Stimulated activated CD4-positive, alpha-beta T cell treated with anti-CD3 and anti-CD28 coated beads, Interleukin-4, amount 100 ng/mL, for 24 hours (primary cell): ENCODE measurements around the gene TCHP.
"Not testable (repeated sequence)": the region's sequence is repeated elsewhere in the genome, so short reads cannot be mapped to it uniquely, and the experiment has no call there.

Experiments
- DNase-seq: peaks from one replicate; pipeline ENCODE4 v3.0.0-alpha.2; 2020

The TCHP gene, protein sequence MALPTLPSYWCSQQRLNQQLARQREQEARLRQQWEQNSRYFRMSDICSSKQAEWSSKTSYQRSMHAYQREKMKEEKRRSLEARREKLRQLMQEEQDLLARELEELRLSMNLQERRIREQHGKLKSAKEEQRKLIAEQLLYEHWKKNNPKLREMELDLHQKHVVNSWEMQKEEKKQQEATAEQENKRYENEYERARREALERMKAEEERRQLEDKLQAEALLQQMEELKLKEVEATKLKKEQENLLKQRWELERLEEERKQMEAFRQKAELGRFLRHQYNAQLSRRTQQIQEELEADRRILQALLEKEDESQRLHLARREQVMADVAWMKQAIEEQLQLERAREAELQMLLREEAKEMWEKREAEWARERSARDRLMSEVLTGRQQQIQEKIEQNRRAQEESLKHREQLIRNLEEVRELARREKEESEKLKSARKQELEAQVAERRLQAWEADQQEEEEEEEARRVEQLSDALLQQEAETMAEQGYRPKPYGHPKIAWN

DNA sequence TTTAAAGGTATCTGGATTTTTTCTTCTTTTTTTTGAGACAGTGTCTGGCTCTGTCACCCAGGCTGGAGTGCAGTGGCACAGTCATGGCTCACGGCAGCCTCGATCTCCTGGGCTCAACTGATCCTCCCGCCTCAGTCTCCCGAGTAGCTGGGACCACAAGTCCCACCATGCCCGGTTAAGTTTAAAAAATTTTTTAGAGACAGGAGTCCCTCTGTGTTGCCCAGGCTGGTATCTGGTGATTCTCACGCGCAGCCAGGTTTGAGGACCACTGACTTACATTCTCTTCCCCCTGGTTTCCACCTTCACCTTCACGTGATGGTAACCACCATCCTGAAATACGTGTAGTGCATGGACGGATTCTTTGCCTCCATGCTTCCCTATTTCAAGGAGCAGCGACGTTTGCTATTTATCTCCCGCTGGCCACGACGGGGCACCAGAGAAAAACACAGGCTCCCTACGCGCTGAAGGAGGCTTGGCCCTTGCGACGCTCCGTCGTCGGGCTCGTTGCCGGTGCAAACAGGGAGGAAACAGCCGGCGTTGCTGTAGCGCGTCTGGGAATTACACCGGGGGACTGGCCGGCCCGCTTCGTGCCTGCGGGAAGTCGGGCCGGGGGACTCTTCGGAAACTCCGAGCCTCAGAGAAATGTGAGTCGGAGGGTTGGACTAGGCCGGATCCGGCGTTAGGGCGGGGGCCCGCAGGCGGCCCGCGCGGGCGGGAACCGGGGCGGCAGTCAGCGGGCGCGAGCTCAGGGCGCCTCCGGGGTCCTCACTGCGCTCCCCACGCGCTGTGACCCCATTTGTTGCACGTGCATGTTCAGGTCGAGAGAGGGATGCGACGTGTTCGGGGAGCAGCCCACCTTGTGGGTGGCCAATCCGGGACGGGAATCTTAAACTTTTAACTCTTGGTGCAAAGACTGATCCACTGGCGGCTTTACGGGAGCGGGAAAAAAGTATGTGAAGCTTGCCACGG, at the start of gene TCHP:
TCHP (plus strand) TSS at position 492 of the 969 bp plus-strand sequence. CDS start 2,753 bp downstream, outside the sequence.
- peak; percentile 75 for DNase-seq

DNA sequence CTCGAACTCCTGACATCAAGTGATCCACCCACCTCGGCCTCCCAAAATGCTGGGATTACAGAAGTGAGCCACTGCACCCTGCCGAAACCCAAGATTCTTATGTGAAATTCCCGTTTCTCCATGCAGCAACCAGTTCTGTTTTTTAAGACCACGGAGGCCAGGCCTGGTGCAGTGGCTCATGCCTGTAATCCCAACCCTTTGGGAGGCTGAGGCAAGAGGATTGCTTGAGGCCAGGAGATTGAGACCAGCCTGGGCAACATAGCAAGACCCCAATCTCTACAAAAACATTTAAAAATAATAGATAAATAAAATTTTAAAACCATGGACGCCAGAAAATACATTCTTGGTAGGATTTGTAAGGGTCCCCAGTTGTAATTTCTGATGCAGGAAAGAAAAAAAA, 49.6 kb upstream of the TCHP start:
- not testable (repeated sequence) for DNase-seq

DNA sequence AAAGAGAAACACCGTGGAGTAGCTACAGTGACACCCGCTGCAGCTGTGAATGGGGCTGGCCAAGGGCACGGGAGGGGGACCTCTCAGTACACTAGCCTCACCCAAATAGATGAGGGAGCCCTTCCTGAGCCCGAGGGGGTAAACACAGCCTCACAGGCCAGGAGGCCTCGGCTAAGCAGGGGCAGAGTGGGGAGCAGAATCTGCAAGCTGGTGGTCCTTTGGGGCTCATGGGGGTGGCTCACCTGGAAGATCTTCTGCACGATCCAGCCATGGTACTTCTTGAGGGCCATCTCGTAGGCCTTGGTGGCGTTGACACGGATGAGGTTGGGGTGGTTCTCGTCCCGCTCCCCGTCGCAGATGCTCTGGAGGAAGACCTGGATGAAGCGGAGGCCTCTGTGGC, 44.7 kb upstream of the TCHP start:
- DNase-seq, result no peak

DNA sequence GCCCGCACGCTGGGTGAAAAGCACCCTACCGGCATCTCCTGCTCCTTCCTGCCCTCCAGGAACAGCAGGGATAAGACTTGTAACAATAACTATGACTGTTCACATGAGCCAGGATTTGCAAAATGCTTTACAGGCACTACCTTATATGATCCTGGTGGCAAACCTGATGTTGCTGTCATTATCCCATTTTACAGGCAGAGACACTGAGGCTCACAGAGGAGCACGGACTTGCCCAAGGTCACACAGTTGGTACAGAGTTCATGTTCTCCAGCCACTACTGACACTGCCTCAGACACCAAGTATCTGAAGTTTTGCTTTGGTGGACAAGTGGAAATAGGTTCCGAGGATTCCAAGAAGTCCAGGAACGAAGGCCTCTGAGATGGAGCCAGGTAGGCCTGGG, 42.4 kb upstream of the TCHP start:
- no peak for DNase-seq

DNA sequence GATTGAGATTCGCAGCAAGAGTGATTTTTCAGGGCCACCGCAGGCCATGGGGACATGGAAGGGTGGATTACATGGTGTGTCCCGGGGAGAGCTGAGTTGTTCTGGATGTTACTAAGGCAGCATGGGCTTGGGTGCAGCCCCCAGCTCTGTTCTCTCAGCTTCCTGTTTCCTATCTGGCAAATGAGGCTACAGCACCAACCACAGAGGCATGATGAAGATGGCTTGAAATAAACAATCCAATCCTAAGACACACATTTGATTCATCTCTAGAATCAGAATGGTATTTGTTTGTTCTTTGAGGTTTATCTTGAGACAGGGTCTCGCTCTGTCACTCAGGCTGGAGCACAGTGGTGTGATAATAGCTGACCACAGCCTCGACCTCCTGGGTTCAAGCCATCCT, 41.3 kb upstream of the TCHP start:
- DNase-seq, result no peak

DNA sequence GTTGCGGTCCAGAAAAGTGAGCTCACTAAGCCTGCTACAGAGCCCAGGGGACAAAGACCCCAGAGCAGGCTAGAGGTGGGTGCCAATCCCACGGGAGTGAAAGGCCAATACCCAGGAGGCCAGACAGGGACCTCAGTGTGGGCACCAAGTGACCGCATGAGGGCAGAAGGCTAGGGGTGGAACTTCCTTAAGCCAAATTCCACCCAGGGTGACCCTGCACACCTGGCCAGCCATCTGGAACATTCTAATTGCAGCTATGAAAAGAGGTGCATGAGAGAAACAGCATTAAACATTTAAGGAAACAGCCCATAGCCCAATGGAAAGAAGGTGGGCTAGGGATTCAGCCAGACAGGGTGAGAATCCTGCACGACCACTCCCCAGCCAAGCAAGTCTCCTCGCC, 39.1 kb upstream of the TCHP start:
- no peak for DNase-seq

DNA sequence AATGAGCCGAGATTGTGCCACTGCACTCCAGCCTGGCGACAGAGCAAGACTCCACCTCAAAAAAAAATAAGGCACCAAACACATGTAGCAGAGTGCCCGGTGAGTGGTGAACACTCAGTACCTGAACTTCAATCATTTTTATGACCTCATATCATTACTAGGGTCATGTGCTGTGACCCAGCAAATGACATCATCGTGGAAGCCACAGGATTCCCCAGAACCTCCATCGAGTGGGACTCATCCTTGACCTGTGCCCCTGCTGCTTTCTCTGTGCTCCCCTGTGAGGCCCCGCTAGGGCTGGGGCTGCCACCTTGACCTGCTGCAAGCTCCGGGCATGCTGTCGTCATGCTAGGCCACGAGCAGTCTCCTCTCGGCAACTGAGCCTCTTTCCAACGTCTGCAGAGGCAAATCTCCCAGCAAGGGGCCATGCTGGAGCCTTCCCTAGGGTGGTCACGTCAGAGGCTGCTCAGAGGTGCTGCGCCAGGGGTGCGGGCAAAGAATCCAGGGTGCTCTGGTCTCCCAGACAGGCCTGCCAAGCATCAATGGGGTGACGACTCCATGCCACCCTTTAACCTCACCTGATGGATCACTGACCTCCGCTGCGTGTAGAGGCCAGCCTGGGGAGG, 38.3 kb upstream of the TCHP start:
- no peak for DNase-seq

DNA sequence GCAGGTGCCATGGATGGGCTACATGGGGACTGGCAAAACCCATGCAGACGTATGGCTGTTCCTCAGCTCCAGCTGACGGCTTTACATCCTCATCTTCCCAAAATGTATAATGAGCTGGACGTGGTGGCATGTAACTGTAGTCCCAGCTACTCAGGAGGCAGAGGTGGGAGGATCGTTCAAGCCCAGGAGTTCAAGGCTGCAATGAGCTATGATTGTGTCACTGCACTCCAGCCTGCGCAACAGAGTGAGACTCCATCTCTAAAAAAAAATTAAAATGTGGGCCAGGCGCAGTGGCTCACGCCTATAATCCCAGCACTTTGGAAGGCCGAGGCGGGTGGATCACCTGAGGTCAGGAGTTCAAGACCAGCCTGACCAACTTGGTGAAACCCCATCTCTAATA, 37.6 kb upstream of the TCHP start:
- not testable (repeated sequence) for DNase-seq

DNA sequence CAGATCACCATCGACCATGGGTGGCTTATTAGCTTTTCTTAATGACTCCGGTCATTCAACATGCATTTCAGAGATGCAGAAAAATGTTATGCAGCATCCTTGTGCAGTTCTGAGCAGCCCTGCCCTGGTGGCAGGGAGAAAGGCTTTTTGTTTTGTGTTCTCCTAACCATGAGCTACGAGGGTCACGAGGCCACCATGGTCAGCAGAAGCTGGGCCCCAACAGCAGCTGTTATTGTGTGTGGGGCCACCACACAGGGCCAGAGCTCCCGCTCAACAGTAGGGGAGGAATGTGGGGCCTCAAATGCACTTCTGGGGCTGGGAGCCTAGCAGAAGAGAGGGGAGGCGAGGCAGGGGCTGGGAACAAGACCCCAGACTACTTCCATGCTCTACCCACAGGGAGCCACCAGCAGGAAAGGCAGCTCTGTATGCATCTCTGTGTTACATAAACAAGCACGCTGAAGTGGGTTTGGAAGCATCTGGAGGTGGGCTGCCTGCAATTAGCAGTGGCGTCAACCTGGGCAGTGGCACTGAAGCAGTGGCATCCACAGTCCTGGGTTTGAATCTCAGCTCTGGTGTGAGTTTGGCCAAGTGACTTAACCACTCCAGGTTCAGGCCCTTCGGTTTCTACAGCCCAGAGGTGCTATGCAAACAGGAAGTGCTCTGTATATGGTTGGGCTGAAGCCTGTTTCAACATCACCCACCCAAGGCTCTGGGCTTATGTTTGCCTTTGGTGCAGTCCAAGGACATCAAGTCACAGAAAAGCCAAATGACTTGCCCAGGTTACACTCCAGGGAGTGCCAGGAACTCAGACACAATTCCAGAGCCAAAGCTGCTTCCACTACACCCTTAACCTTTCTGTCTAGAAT, 36.0 kb upstream of the TCHP start:
- no peak for DNase-seq

DNA sequence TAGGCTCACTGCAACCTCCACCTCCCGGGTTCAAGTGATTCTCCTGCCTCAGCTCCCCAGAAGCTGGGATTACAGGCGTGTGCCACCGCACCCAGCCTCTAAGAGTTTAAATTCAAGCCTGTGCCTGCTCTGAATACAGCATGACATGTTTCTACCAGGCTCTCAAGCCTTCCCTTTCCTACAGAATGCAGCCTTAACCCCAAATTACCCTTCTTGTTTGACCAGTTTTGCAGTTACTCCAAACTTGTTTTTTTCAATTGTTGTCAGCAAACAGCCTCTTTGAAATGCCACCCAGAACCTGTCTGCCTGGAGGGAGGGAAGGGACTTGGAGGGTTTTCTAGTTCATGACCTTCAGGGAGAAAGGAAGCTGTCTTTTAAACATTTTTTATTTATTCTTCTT, 35.2 kb upstream of the TCHP start:
- DNase-seq, result no peak

DNA sequence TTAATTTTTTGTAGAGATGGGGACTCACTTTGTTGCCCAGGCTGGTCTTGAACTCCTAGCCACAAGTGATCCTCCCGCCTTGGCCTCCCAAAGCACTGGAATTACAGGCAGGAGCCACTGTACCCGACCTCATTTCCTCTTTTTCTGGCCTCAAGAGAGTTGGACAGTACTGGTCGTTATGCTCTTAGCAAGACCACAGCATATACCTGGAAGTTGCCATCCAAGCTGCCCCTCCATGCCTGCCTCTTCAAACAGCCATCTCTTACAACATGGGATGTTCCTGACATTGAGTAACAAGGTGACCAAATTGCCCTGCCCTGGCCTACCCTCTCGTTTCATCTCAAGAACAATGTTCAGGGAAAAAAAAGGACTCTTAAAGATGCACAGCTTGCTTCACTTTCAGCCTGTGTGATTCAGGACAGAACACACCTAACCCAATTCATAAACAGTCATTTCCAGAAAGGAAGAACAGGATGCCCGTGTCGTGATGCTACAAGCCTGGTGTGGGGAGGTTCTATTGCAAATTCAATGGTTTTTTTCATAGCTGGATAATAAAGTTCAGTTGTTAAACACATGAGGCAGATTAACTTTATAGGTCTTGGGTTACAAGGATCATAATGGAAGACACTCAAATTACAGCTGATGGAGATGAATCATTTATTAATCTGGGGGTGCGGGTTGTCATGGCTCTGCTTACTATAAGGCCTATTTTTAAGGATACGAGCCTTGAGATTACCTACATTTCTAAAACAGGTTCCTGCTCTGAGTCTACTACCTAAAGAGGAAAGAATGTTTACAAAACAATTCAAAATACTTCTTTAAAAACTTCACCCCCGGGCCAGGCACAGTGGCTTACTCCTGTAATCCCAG, 31.7 kb upstream of the TCHP start:
- no peak for DNase-seq

DNA sequence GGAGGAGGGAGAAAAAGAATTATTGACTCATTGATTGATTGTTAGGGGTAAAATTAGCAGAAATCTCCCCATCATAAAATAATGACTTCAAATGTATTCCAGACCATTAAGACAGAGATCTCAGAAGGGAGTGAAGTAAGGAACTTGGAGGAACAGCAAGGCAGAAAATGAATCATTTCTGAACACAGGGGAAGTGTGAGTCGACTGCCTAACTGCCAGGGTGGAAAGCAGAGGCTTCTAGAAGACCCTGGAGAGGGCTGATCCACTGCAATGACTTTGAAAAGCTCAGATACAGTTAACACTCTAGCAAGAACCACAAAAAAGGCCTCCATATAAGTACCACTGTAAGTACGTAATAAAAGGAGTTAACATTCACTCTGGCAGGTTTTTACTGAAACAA, 29.4 kb upstream of the TCHP start:
- DNase-seq, result no peak

DNA sequence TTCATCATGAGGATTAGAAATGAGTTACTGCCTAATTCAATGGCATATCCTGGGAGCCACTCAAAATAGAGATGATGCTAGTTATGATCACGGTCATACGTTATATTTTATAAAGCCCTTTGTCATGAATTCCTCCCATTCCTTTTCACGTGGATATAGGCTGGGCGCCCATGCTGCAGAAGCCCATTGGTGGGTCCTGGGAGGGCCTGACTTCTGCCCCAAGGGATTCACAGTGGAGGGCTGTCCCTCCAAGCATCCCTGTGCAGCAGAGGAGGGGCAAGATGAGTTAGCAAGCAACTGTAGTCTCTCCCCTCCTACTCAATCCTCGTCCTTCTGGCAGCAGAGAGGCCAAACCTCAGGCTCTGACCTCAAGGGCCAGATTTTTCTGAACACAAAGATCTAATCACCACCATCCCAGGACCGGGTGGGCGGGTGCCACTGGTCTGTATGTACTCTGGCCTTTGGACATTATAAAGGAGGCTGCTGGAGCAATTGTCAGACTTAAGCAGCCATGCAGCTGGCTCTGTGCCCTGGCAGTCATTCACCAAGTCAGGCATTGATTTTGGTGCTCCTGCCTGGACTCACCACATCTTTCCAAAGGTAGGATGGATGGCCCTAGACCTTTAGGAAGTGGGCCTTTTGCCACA, 28.3 kb upstream of the TCHP start:
- DNase-seq, result no peak

DNA sequence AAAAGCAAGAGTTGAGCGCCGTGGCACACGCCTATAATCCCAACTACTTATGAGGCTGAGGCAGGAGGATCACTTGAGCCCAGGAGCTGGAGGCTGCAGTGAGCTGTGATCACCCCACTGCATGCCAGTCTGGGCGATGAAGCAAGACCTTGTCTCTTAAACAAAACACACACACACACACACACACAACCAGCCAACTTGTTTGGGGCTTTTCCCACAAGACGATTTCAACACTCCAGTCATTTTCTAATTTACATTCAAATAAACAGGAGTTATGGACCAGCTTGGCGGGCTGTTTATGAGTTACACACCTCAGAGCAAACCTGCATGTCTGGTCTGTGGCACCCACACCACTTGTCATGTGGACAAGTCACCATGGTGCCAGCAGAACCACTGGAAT, 26.4 kb upstream of the TCHP start:
- no peak for DNase-seq

DNA sequence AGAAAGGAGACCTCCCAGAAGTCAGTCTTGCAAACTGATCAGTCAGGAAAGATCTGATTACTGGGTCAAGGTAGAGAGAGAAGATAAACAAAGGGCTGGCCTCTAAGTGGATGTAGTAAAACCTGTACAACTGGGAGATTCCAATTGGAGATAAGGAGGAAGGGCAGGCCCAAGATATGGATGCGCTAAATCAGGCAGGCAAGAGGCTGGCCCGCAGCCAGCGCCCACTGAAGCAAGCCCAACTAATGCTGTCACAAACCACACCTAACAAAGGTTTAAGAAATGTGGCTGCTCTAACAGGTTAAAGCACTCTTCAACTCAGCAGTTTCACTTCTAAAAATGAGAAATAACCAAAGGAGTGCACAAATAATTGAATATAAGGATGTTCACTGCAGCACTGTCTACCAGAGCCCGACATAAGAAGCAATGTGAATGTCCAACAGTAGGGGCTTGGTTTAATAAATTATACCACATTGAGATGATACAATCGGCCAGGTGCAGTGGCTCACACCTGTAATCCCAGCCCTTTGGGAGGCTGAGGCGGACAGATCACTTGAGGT, 24.4 kb upstream of the TCHP start:
- DNase-seq, result no peak

DNA sequence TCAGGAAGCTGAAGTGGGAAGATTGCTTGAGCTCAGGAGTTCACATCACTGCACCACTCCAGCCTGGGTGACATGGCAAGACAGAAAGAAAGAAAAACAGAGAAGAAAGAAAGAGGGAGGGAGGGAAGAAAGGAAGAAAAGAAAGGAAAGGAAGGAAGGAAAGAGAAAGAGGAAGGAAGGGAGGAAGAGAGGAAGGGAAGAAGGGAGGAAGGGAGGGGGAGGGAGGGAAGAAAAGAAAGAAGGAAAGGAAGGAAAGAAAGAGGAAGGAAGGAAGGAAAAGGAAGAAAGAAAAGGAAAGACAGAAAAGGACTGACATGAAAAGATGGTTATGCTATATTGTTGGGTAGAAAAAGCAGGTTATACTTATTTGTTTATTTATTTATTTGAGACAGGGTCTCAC, 23.7 kb upstream of the TCHP start:
- DNase-seq, result no peak

DNA sequence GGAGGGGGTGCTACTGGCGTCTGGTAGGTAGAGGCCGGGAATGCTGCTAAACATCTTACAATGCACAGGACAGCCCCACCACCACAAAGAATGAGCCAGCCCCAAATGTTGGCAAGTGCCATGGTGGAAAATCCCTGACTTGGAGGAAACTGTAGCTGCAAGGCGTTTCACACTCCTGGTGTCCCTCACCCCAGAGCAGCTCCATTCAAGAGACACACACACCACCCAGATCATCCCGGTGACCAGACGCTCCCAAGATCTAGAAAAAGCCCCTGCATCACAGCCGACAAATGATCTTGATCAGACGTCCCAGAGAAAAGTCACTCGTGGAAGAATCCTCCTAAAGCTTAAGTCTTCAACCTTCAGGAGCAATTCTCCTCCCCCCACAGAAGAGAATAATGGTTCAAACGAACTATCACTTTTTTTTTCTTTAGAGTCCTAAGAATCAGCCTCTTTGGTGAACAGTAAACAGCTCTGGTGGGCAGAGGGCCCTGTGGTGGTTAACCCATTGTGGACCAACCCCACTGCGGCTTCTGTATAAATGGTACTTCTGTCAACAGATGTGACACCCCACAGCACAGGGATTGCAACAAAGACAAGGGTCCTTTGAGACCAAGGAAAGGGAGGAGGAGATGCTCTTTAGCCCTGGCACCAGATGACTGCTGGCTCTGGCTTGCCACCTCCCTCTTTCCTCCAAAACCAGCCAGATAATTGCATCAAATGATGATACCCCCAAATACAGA, 22.4 kb upstream of the TCHP start:
- no peak for DNase-seq

DNA sequence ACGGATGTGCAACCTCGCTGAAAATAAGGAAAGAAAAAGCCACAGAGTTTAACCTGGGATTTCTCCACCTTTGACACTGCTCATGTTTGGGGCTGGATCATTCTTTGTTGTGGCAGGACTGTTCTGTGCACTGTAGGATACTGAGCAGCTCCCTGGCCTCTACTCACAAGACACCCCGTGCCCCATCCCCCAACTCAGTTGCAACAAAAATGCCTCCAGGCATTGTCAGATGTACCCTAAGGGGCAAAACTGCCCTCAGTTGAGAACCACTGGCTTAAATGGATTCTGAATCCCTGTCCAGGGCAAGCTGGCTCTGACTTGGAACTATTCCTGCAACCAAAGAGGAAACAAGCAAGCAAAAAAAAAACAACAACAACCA, 21.8 kb upstream of the TCHP start:
- no peak for DNase-seq

DNA sequence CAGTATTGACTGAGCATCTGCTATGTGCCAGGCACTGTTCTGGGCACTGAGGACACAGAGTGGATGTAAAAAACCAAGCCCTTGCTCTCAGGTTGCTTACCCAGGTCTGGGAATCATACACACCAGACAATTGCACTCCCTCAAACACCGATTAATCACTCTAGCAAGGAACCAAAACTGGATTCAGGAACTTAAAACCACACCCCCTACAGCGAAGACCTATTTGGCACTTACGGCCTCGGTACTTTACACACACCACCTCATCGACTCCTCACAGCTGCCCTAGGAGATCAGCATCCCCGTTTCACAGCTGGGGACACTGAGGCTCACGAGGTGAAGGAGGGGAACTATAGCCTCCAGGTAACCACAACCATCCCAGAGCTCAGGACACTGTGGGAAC, 21.3 kb upstream of the TCHP start:
- no peak for DNase-seq
